Activated gamma-delta T cell treated with Interleukin-2 at 50 U/mL for 16 hours (primary cell): ENCODE measurements around the gene RSPRY1.
"Not testable (repeated sequence)": the region's sequence is repeated elsewhere in the genome, so short reads cannot be mapped to it uniquely, and the experiment has no call there.

Experiments
- DNase-seq: peaks from one replicate; pipeline ENCODE4 v3.0.0-alpha.2; 2020

The RSPRY1 gene

DNA sequence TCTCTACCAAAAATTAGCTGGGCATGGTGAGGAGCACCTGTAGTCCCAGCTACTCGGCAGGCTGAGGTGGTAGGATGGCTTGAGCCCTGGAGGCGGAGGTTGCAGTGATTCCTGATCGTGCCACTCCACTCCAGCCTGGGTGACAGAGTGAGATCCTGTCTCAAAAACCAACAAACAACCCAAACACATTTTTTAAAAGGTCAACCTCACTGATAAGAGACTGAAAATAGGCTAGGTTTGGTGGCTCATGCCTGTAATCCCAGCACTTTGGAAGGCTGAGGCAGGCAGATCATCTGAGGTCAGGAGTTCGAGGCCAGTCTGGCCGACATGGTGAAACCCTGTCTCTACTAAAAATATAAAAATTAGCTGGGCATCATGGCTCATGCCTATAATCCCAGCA is 89.8 kb downstream of the RSPRY1 start:
- not testable (repeated sequence) for DNase-seq

DNA sequence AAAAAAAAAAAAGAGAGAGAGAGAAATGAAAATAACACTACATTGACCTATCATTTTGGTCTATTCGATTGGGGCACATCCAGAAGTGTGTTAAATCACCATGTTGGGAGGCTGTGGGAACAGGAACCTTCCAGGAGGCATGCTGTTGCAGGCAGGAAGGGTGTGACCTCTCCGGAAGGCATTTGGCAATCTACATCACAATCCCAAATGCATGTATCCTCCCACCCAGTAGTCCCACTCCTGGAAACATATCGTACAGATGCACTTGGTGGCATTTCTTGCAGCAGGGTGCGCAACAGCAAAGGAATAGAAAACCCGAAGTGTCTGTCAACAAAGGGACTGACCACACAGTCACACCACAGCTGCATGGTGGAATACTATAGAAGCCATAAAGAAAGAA is 90.5 kb downstream of the RSPRY1 start:
- DNase-seq: no peak

DNA sequence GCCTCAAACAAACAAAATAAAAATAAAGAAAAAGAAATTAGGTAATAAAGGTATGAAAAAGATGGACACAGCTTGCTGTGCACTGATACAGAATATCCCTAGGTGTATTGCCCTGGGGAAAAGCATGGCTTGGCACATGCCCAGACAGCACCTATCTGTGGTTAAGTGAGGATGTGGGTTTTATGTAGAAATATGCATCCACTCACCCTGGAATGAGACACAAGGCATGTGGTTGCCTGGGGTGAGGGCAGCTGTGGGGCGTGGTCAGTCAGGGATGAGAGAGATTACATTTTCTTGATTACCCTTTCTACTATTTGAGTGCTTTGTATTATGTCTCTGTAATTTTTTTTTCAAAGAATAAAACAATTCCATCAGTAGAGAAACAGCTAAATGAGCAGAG is 91.5 kb downstream of the RSPRY1 start:
- peak; percentile 32 for DNase-seq

DNA sequence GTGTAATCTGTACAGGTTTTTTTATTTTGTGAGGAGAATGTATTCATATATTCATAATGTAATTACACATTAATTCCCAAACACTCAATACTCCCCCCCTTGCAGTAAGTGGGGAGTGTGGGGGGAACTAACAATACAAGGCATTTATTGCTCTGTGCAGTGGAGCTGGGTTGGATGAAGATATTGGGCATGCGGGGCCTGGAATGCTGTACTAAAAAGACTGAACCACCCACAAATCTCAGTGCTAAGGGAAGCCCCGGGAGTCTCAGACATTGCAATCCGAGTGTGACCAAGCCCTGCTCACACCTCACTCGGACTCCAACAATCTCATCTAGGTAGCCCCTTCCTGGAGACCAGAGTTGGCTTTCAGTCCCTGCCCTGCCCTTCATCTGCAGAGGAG is 92.4 kb downstream of the RSPRY1 start:
- DNase-seq: no peak

DNA sequence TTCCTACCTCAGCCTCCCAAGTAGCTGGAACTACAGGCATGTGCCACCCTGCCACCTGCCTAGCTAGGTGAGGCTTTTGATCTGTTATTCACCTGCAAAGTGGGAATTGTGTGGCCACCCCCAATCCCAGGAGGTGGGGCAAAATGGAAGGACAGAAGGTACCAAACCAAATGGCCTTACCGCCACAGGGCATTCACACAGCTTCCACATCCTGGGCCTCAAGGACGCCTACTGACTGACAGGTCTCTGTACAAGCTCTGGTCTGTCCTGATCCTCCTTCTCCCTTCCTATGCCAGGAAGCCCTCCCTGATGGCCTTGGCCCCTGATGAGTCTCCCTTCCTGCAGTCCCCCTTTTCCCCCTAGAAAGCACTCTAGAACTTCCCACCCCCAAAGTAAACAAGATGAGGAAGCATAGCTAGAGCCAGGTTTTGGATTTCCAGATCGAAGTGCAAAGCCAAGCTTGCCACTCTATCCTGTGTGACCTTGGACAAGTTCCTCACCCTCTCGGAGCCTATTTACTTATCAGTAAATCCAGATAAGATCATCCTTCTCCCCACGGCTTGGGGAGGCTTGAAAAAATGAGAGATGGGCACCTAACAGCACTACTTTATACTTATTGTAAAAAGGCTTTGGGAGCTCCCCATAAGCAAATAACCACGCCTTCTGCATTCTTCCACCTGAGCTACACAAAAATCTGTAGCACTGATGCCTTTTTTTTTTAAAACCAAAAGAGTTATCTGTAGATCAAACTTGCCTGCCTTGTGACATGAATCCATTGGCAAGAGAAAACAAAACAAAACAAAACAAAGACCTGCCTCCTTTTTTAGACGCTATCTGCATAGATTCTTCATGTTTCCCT is 93.9 kb downstream of the RSPRY1 start:
- no peak for DNase-seq

DNA sequence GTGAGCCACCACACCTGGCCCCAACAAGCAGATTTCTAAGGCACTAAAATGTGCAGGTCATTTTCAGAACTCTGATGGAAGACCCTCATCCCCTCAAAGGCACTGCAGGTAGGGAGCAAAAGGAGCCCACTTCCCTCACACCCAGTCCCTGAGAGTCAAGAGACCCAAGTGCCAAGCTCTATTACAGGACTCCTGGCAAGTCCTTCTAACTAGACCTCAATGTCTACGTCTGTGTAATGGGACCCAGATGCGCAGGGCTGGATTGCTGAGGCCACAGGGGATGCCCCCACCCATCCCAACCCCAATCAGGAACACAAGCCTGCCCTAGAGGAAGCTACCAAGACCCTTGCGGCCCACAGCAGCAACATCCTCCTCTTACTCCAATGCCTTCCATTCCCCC is 95.7 kb downstream of the RSPRY1 start:
- DNase-seq: no peak

DNA sequence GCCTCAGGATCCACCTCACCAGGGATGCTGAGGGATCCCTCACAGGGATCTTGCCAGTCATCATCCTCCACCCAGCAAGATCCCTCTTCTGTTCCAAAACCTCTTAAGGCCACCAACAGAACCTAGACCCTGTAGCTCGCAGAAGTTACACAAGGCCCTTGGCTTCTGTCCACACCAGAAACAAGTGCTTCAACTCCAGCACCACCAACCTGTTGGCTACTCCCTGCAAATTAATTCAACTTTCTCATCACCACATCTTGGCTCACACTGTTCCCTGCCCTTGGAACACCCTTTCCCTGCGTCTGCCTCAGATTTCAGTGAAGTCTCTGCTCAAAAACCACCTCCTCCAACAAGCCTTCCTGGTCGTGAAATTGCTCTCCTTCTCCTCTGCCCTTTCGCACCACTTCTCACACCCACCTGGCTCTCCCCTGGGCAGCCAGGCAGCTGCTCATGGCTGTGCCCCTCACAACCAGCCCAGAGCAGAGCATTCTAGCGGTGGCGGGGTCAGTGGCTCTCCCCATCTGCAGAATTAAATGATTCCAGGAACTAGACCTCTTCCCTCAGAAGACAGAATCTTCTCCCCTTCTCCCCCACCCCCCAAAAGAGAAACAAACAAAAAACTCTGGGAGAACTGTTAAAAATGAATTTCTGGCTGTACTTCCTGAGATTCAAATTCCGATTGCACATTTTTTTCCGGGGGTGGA is 96.5 kb downstream of the RSPRY1 start:
- no peak for DNase-seq

DNA sequence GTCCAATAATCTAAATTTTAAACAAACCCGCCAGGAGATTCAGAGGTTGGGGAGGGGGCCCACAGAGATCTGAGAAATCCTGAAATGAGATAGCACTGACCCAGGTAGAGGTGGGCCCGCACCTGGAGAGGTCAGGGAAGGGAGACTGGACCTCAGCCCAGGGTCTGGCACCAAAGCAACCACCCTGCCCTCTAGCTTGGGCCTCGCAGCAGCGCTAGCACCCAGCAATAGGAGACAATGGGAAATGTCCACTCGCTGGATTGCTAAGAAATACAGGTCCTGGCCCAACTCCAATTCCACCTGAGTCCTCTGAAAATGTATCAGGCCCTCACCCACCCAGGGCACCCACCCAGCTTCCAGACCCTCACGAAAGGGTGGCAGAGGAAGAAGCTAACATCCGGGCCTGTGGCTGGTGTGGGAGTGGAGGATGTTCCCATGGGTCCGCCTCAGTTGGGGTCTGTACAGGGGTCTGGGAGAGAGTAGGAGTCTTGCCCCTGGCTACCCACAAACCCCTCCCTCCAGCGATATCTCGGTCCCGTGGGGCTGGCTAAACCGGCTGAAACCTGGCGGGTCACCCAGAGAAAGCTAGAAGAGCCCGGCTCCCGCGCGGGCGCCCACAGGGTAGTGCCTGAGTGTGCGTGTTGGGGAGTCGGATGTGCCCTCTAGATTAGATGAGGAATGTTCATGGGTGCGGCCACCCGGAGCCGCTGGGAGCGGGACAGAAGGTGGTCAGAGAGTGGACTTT is 97.3 kb downstream of the RSPRY1 start:
- DNase-seq: no peak

DNA sequence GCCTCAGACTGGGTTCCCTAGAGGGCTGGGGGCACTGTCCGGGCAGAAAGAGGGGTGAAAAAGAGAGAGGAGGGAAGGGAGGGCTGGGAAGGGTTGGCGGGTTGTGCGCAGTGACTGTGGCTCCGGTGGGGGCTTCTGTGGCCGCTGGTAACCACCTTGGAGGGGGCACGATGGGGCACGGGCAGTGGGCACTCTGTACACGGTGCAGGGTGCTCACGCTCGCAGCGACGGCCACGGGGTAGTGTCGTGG is 97.8 kb downstream of the RSPRY1 start:
- no peak for DNase-seq

DNA sequence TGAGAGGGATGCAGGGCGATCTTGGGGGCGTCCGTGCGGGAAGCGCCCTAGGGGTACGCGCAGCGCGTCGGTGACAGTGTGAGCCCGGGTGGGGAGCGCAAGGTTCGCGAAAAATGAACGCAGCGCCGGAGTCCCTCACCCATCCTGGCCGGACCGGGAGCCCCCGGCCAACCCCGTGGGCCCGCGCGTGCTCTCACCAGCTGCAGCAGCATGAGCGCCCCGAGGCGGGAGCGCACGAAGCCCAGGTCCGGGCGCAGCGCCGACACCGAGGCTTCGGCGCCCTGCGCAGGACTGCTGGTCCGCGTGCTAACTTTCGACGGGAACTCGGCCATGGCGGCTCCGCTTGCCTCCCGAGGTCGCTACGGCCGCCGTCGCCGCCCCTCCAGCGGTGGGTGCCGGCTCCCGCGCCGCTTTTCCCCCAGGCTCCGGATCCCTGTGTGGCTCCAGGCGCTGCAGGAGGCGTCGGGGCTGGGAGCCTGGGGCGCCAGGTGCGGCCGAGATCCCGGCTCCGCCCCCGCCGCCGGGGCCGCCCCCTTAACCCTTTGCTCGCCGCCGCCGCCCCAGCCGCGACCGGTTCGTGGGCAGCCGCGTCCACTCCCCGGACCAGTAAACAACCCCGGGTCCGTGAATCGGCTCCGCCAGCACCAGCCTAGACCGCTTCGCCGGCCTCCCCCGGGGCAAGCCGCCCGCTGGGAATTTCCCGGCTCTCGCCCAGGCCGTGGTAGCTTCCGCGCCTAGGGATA is 98.3 kb downstream of the RSPRY1 start, which contains the start of gene PLLP:
TSS of gene PLLP (minus strand) at position 464 of the 743 bp plus-strand sequence. CDS start at position 332, 132 bp downstream.
- no peak for DNase-seq

DNA sequence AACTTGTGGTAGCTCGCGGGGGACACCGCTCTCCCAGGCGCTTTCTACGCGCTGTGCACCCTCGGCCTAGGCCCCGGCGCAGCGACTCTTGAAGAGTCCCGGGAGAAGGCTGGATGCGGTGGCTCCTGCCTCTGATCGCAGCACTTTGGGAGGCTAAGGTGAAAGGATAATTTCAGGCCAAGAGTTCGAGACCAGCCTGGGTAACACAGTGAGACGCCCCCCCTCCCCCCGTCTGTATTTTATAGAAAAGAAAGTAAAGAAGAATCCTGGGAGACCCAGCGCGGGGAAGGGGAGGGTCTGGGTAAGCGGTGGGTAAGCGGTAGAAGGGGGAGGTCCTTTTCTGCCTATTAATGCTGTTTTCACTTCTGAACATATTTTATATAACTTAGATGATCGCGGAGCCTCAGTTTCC is 98.8 kb downstream of the RSPRY1 start:
- no peak for DNase-seq

DNA sequence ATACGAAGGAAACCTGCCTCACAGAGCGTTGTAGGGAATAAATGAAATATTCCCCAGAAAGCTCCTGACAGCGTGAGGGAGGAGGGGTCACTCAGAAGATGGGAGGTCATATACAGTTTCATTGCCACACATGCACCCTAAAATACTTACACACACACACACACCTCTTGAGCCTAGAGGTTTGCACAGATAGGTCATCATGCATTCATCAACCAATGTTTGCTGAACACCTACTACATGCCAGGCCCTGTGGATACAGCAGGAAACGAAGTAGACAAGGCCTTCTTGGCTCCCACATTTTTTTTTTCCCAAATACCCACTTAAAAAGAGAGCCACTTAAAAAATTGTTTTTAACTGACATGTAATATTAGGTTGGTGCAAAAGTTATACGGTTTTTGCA is 99.2 kb downstream of the RSPRY1 start:
- no peak for DNase-seq

DNA sequence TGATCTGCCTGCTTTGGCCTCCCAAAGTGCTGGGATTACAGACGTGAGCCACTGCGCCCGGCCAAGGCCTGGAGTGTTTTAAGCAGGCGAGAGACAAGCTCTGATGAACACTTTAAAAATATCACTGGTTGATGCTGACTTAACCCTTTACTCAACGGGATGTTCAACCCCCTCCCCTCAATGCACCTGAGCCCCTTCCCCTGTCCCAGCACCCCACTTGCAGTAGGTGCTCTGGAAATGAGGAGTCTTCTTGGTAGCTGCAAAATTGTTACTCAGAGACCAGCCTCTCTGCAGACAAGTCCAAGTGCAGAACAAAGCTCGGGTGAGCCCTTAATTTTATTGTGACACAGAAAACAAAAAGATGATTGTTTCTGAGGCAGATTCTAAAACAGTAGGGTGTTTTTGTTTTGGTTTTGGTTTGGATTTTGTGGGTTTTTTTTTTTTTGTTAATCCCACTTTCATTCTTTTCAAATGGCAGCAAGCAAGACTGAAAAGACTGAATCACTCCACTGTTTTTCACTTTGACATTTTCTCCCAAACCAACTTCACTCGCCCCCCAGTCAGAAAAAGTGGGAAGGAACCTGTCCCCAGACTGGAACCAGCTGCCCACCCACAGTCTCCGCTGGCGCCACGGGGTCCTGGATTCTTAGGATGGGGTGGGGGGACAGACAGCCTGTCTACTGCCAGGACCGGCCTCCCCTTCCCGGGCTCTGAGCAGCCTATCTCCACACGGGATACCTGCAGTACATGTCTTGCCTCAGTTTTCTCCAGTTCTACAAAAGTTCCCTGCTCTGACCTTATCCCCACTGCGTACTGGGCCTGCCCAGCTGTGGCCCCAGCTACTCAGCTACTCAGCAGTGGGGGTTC is 103.5 kb downstream of the RSPRY1 start:
- no peak for DNase-seq
